GM12878 (cell line): Measurements from ENCODE around the gene TP63. TPM values are rescaled to one million over a fixed set of nuclear protein-coding genes. Genes with fewer than 3 reads are reported as not detected.

Experiments
- ATAC-seq: fragments of 200-7000 bp; cut with Tn5 transposase; 3 replicates; pipeline ENCODE4 v1.9.1; 2020; ENCODE audit warnings: mild to moderate bottlenecking, moderate library complexity
- BruUV-seq: library from RNA; stranded (reverse); fragments of 400-500 nt; replicated peaks from 2 replicates; lab custom pipeline; 2021; lab: Mats Ljungman, UMichigan
- CTCF ChIA-PET: fragments of 300-600 bp; sonication (Branson Sonifier 250); formaldehyde crosslinking; extraction: SDS; loops from one replicate; lab custom pipeline; 2021; ENCODE audit warnings: inconsistent platforms; lab: Yijun Ruan, JAX
- POLR2A ChIA-PET: fragments of 350-600 bp; formaldehyde crosslinking; extraction: SDS; loops from one replicate; lab custom pipeline; 2021; ENCODE audit warnings: inconsistent platforms; lab: Charles Lee
- RAD21 ChIA-PET: fragments of 300-600 bp; sonication (Branson Sonifier 250); formaldehyde crosslinking; loops from one replicate; lab custom pipeline; 2023; ENCODE audit warnings: antibody characterized with exemption; ENCODE audit not compliant: unreplicated experiment; lab: Charles Lee
- SMC1A ChIA-PET: fragments of 300-600 bp; sonication (Branson Sonifier 250); formaldehyde crosslinking; loops from one replicate; lab custom pipeline; 2023; ENCODE audit not compliant: unreplicated experiment, uncharacterized antibody; lab: Charles Lee
- DNase-seq: peaks from one replicate; pipeline ENCODE4 v3.0.0-alpha.2; 2011; ENCODE audit warnings: low read depth, low spot score
- FAIRE-seq: peaks from 3 replicates; lab custom pipeline; 2011; peaks lifted over from hg19 to GRCh38; lab: Jason Lieb, UNC
- H2AFZ ChIP-seq: 2 replicates; pipeline ENCODE4 v1.6.0; 2011; ENCODE audit warnings: low read depth, low read length, control low read depth; ENCODE audit not compliant: control insufficient read depth
- H3K27ac ChIP-seq: 2 replicates; pipeline ENCODE4 v1.5.1; 2011; ENCODE audit warnings: control low read depth; ENCODE audit not compliant: control insufficient read depth, insufficient read depth
- H3K27me3 ChIP-seq, 2 experiments: replicated peaks in 1 of 2; 2 replicates each; pipeline versions ENCODE4 v1.6.0 to v1.6.1; 2011; ENCODE audit warnings: low read length in 1 of 2; ENCODE audit not compliant: control insufficient read depth in 2 of 2, insufficient read depth in 2 of 2
- H3K36me3 ChIP-seq, 2 experiments: 2 replicates each; pipeline ENCODE4 v1.5.1; 2011; ENCODE audit warnings: low read length in 1 of 2; ENCODE audit not compliant: control insufficient read depth in 2 of 2, insufficient read depth in 2 of 2
- H3K4me1 ChIP-seq: 2 replicates; pipeline ENCODE4 v1.6.1; 2011; ENCODE audit warnings: mild to moderate bottlenecking, low read length, moderate library complexity, mixed read lengths; ENCODE audit not compliant: control insufficient read depth, insufficient read depth
- H3K4me2 ChIP-seq: 2 replicates; pipeline ENCODE4 v1.6.0; 2011; ENCODE audit warnings: control low read depth; ENCODE audit not compliant: control insufficient read depth, insufficient read depth
- H3K4me3 ChIP-seq: fragments of 200-600 bp; sonication (generic); 2 replicates; pipeline ENCODE4 v1.5.1; 2016
- H3K79me2 ChIP-seq: 2 replicates; pipeline ENCODE4 v1.6.0; 2011; ENCODE audit warnings: low read length; ENCODE audit not compliant: control insufficient read depth, insufficient read depth
- H3K9ac ChIP-seq: 2 replicates; pipeline ENCODE4 v1.8.0; 2011; ENCODE audit warnings: low read length, control low read depth, mixed read lengths; ENCODE audit not compliant: control insufficient read depth, insufficient read depth
- H3K9me3 ChIP-seq: replicated peaks from 3 replicates; pipeline ENCODE4 v1.5.1; 2011; ENCODE audit warnings: mild to moderate bottlenecking, low read length; ENCODE audit not compliant: control insufficient read depth, insufficient read depth
- H4K20me1 ChIP-seq: 2 replicates; pipeline ENCODE4 v1.6.0; 2011; ENCODE audit not compliant: control insufficient read depth, insufficient read depth
- DPF2 ChIP-seq: fragments of 450-650 bp; IDR thresholded peaks from 2 replicates; pipeline ENCODE4 v1.6.1; 2017; ENCODE audit warnings: mild to moderate bottlenecking
- ETV6 ChIP-seq, 2 experiments: fragments of 450-650 bp in 1 of 2; IDR thresholded peaks in 1 of 2; conservative IDR thresholded peaks in 1 of 2; 2 replicates each; pipeline ENCODE4 v1.6.1; 2014; ENCODE audit warnings: antibody characterized with exemption in 1 of 2, borderline replicate concordance in 1 of 2, low read depth in 1 of 2, mild to moderate bottlenecking in 1 of 2, moderate library complexity in 1 of 2
- KAT2A ChIP-seq: conservative IDR thresholded peaks from 2 replicates; pipeline ENCODE4 v1.6.1; 2011; ENCODE audit warnings: low read depth, low read length; ENCODE audit not compliant: control insufficient read depth
- LARP7 ChIP-seq: fragments of 450-650 bp; IDR thresholded peaks from 2 replicates; pipeline ENCODE4 v1.6.1; 2017; ENCODE audit warnings: mild to moderate bottlenecking
- PML ChIP-seq: IDR thresholded peaks from 2 replicates; pipeline ENCODE4 v1.6.1; 2012; ENCODE audit warnings: low read length, inconsistent platforms
- RAD51 ChIP-seq: fragments of 450-650 bp; IDR thresholded peaks from 2 replicates; pipeline ENCODE4 v1.6.1; 2016; ENCODE audit warnings: moderate library complexity, mild to moderate bottlenecking, inconsistent platforms
- SUPT20H ChIP-seq: IDR thresholded peaks from 2 replicates; pipeline ENCODE4 v1.6.1; 2011; ENCODE audit warnings: low read depth, mild to moderate bottlenecking, low read length, moderate library complexity, borderline replicate concordance; ENCODE audit not compliant: control insufficient read depth
- TCF12 ChIP-seq: IDR thresholded peaks from 2 replicates; pipeline ENCODE4 v1.6.1; 2011; ENCODE audit warnings: low read depth, mild to moderate bottlenecking, low read length
- ZNF622 ChIP-seq: fragments of 450-650 bp; IDR thresholded peaks from 2 replicates; pipeline ENCODE4 v1.6.1; 2017; ENCODE audit warnings: mild to moderate bottlenecking, inconsistent platforms
- WGBS: methylation state at CpG from one replicate; pipeline ENCODE4 v1.1.6; 2016; ENCODE audit warnings: low lambda C conversion rate; ENCODE audit not compliant: insufficient replicate concordance, insufficient coverage; ENCODE audit errors: missing lambda C conversion rate; 5-methylcytosine and 5-hydroxymethylcytosine counted together
- in situ Hi-C: fragments of 300-500 bp; cut with MboI; formaldehyde crosslinking; loops from 9 replicates; pipeline ENCODE4 v1.14.3; 2018; ENCODE audit warnings: mixed read lengths
- intact Hi-C: fragments of 100-400 bp; cut with micrococcal nuclease; formaldehyde crosslinking; loops from one replicate; pipeline ENCODE4 v1.14.2; 2022; ENCODE audit not compliant: unreplicated experiment
- polyA plus RNA-seq, 11 experiments: library from polyadenylated mRNA; depleted of rRNA in 4 of 11; unstranded in 6 of 11; stranded (reverse) in 5 of 11; fragments of >200 nt; fragmentation: Nextera tagmentation in 4 of 11; fragmentation: Illumina TruSeq in 1 of 11; extraction: Ambion mirVana in 4 of 11; extraction: Trizol in 1 of 11; gene quantifications; 1 replicate in 1 of 11; 2 replicates in 10 of 11; pipeline versions ENCODE4 v1.2.1 to v1.2.3, GENCODE V29; 2011 to 2016; ENCODE audit warnings: inconsistent platforms in 2 of 11, missing spikeins in 2 of 11, low read depth in 1 of 11
- total RNA-seq, 4 experiments: library from RNA; depleted of rRNA in 3 of 4; stranded (reverse); fragments of >200 nt in 3 of 4; fragmentation: Illumina TruSeq in 1 of 4; extraction: Trizol in 1 of 4; gene quantifications; 2 replicates each; pipeline versions ENCODE4 v1.2.1 to v1.2.3, GENCODE V29; 2013 to 2021
- TF ChIP-seq, protein P1 (sequence below): fragments of 450-650 bp; IDR thresholded peaks from 2 replicates; pipeline ENCODE4 v1.6.1; 2017; ENCODE audit warnings: mild to moderate bottlenecking, low read depth, inconsistent platforms; ENCODE audit not compliant: poor library complexity, severe bottlenecking

The TP63 gene
- total and polyA plus RNA-seq, 10 of the 15 experiments (the other 5 are each of a cell fraction or from before 2014, with no cell fraction given): 1.4 to 10.8 (median 6.2) TPM

DNA sequence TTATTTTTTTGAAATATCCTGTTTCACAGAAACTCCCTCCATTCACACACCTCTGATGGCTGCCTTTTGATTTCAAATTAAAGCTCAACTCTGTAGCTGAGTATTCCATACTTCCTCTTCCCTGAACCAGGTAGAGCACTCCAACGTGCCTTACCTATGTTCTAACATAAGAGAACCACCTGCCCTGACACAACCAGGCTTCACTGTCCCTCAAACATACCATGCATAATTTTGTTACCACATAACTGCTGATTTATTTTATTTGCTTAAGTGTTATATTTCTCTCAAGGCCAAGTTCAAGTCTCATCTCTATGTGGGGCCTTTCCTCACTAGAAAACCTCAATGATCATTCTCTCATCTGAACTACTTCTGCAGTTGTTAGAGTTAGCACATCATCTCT is 279.8 kb downstream of the TP63 start (continued):
- TF ChIP-seq PML: no peak
- TF ChIP-seq SUPT20H: no peak
- no peak for TF ChIP-seq TCF12
- TF ChIP-seq, all 136 proteins: peak for 0

DNA sequence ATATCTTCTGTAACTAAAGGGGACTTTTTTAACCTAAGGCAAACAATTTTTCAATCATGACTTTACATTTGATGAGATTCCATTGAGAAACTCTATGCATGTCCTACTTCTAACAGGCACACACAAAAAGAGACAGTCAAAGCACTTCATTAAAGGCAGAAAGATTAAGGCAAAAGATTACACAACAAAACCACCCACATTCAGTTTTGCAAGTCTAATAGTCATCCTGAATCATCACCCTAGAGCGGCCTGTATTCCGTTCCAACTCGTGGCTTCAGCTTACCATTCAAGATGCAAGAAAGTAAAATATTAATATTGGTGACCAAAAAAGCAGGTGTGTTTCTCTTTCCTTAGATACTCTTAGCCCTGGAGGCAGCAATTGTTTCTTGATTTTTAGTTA is 283.6 kb downstream of the TP63 start:
- no peak for FAIRE-seq
- CTCF ChIA-PET: no interaction called here
- WGBS: 55% methylated on average over 3 of the region's 3 CpGs
- POLR2A ChIA-PET: no interaction called here
- H3K4me2 ChIP-seq: no peak overlapping the region
- H3K27me3 ChIP-seq: no peaks in the 10 kb centered on the region
- no peaks in the 10 kb centered on the region for H3K4me1 ChIP-seq
- TF ChIP-seq RAD51 (no peak), KAT2A (no peak), LARP7 (no peak), ZNF622 (no peak), DPF2 (no peak), ETV6 (conservative IDR thresholded peaks at IDR 0.05 in 1 of 2, IDR thresholded peaks at IDR 0.05 in 1 of 2; ENCODE audit: borderline replicate concordance in 1 of 2, low read depth in 1 of 2) (no peak)
- TF ChIP-seq, protein P1, sequence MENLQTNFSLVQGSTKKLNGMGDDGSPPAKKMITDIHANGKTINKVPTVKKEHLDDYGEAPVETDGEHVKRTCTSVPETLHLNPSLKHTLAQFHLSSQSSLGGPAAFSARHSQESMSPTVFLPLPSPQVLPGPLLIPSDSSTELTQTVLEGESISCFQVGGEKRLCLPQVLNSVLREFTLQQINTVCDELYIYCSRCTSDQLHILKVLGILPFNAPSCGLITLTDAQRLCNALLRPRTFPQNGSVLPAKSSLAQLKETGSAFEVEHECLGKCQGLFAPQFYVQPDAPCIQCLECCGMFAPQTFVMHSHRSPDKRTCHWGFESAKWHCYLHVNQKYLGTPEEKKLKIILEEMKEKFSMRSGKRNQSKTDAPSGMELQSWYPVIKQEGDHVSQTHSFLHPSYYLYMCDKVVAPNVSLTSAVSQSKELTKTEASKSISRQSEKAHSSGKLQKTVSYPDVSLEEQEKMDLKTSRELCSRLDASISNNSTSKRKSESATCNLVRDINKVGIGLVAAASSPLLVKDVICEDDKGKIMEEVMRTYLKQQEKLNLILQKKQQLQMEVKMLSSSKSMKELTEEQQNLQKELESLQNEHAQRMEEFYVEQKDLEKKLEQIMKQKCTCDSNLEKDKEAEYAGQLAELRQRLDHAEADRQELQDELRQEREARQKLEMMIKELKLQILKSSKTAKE: no peak
- TF ChIP-seq, all 136 proteins: peak for 0
- no peaks in the 10 kb centered on the region for H3K36me3 ChIP-seq
- ChIA-PET RAD21 (no interaction called here), SMC1A (interaction anchor here (1.9 kb wide), 1 partner anchor 39 kb away, joined by 4 read pairs; no protein-coding TSS in a partner anchor)
- no peaks in the 10 kb centered on the region for H3K79me2 ChIP-seq
- H4K20me1 ChIP-seq: no peaks in the 10 kb centered on the region
- H3K9ac ChIP-seq: no peak overlapping the region
- DNase-seq (no peak), ATAC-seq (no peak)
- no TSS peak for BruUV-seq
- intact Hi-C loops: no loop called here
- in situ Hi-C loops: no loop called here
- no peaks in the 10 kb centered on the region for H3K9me3 ChIP-seq
- H2AFZ ChIP-seq: no peak overlapping the region
- H3K27ac ChIP-seq: no peak overlapping the region
- H3K4me3 ChIP-seq: no peak overlapping the region
